B cell (primary cell): ENCODE results near the gene EXOC4. TPM values are rescaled to one million over a fixed set of nuclear protein-coding genes. Genes with fewer than 3 reads are reported as not detected.

Source experiments
- ATAC-seq: fragments of 200-7000 bp; cut with Tn5 transposase; one replicate; pipeline ENCODE4 v1.10.0; 2021; ENCODE audit warnings: low read depth, mild to moderate bottlenecking, moderate number of reproducible peaks, moderate library complexity
- CTCF ChIA-PET: fragments of 350-600 bp; sonication (Branson Sonifier 250); formaldehyde crosslinking; loops from one replicate; lab custom pipeline; 2021; ENCODE audit warnings: antibody characterized with exemption, inconsistent platforms; lab: Charles Lee
- POLR2A ChIA-PET: fragments of 350-600 bp; sonication (Branson Sonifier 250); formaldehyde crosslinking; loops from one replicate; lab custom pipeline; 2021; ENCODE audit warnings: antibody characterized with exemption; lab: Charles Lee
- DNase-seq: peaks from one replicate; pipeline ENCODE4 v3.0.0; 2013
- H2AFZ ChIP-seq: 2 replicates; pipeline ENCODE4 v1.6.1; 2012; ENCODE audit warnings: mild to moderate bottlenecking, low read depth, low read length; ENCODE audit not compliant: insufficient read depth, poor library complexity, severe bottlenecking
- H3K27ac ChIP-seq, 2 donors: 1 replicate in 1 of 2; 2 replicates in 1 of 2; pipeline ENCODE4 v1.5.1; 2012 to 2013; ENCODE audit warnings: low read length in 2 of 2, mild to moderate bottlenecking in 2 of 2, moderate library complexity in 1 of 2
- H3K27me3 ChIP-seq, 4 experiments: fragments of 200-600 bp in 1 of 4; sonication (generic) in 1 of 4; replicated peaks in 1 of 4; 1 replicate in 2 of 4; 2 replicates in 2 of 4; pipeline versions ENCODE4 v1.6.1 to v1.7.0; 2013 to 2016; ENCODE audit warnings: low read length in 3 of 4, mild to moderate bottlenecking in 2 of 4, mixed read lengths in 1 of 4, moderate library complexity in 1 of 4; ENCODE audit not compliant: insufficient read depth in 4 of 4, control insufficient read depth in 3 of 4; ENCODE audit errors: control extremely low read depth in 1 of 4
- H3K36me3 ChIP-seq, 2 experiments: replicated peaks in 1 of 2; 1 replicate in 1 of 2; 2 replicates in 1 of 2; pipeline versions ENCODE4 v1.6.1 to v1.7.1; 2013; ENCODE audit warnings: low read length in 1 of 2; ENCODE audit not compliant: insufficient read depth in 2 of 2, control insufficient read depth in 1 of 2; ENCODE audit errors: control extremely low read depth in 1 of 2, extremely low read depth in 1 of 2
- H3K4me1 ChIP-seq, 2 donors: fragments of 200-600 bp in 1 of 2; sonication (generic) in 1 of 2; 1 replicate in 1 of 2; 2 replicates in 1 of 2; pipeline versions ENCODE4 v1.5.1 to v1.6.1; 2013 to 2017; ENCODE audit warnings: low read length in 2 of 2; ENCODE audit not compliant: control insufficient read depth in 2 of 2, insufficient read depth in 2 of 2
- H3K4me2 ChIP-seq: replicated peaks from 2 replicates; pipeline ENCODE3; 2012; ENCODE audit warnings: mild to moderate bottlenecking, low read depth, low read length; ENCODE audit not compliant: poor library complexity, severe bottlenecking
- H3K4me3 ChIP-seq, 5 experiments: fragments of 200-600 bp in 1 of 5; sonication (generic) in 1 of 5; 1 replicate in 3 of 5; 2 replicates in 2 of 5; pipeline versions ENCODE4 v1.5.1 to v1.7.0; 2011 to 2016; ENCODE audit warnings: low read length in 4 of 5, mild to moderate bottlenecking in 4 of 5, low read depth in 2 of 5, control low read depth in 1 of 5, moderate library complexity in 1 of 5; ENCODE audit not compliant: insufficient read depth in 1 of 5; ENCODE audit errors: control extremely low read depth in 1 of 5, extremely low read depth in 1 of 5
- H3K79me2 ChIP-seq: fragments of 200-600 bp; sonication (generic); one replicate; pipeline ENCODE4 v1.6.0; 2016; ENCODE audit warnings: low read length; ENCODE audit not compliant: control insufficient read depth, insufficient read depth
- H3K9ac ChIP-seq: fragments of 200-600 bp; sonication (generic); 2 replicates; pipeline ENCODE4 v1.6.1; 2017; ENCODE audit warnings: mild to moderate bottlenecking, low read length, moderate library complexity
- H3K9me3 ChIP-seq, 3 donors: one replicate each; pipeline versions ENCODE4 v1.6.1 to v1.7.1; 2013; ENCODE audit warnings: low read length in 2 of 3; ENCODE audit not compliant: control insufficient read depth in 2 of 3, insufficient read depth in 1 of 3; ENCODE audit errors: control extremely low read depth in 1 of 3
- H4K20me1 ChIP-seq: 2 replicates; pipeline ENCODE4 v1.6.0; 2012; ENCODE audit warnings: mild to moderate bottlenecking, low read length; ENCODE audit not compliant: insufficient read depth, control insufficient read depth, poor library complexity, severe bottlenecking
- H3K27ac Mint-ChIP-seq: one replicate; pipeline ENCODE4 v1.8.0; 2021; ENCODE audit warnings: mixed read lengths
- H3K27me3 Mint-ChIP-seq: one replicate; pipeline ENCODE4 v1.8.0; 2021; ENCODE audit warnings: mixed read lengths
- H3K4me1 Mint-ChIP-seq: one replicate; pipeline ENCODE4 v1.8.0; 2021; ENCODE audit warnings: mixed read lengths
- H3K4me3 Mint-ChIP-seq: one replicate; pipeline ENCODE4 v1.8.0; 2021; ENCODE audit warnings: mixed read lengths
- H3K9me3 Mint-ChIP-seq: one replicate; pipeline ENCODE4 v1.8.0; 2022; ENCODE audit warnings: mixed read lengths; ENCODE audit not compliant: insufficient read depth
- CTCF ChIP-seq: fragments of 200-600 bp; IDR thresholded peaks from one replicate; pipeline ENCODE4 v1.8.0; 2022; ENCODE audit warnings: antibody characterized with exemption, mild to moderate bottlenecking
- EZH2 ChIP-seq: IDR thresholded peaks from 2 replicates; pipeline ENCODE4 v1.6.1; 2012; ENCODE audit warnings: borderline replicate concordance, low read depth, mild to moderate bottlenecking, moderate library complexity, low read length; ENCODE audit not compliant: insufficient read depth, poor library complexity, severe bottlenecking
- WGBS: methylation state at CpG from one replicate; pipeline ENCODE4 v1.1.5; 2013; ENCODE audit warnings: missing lambda C conversion rate; ENCODE audit not compliant: insufficient coverage; 5-methylcytosine and 5-hydroxymethylcytosine counted together
- intact Hi-C: fragments of 100-400 bp; cut with micrococcal nuclease; formaldehyde crosslinking; loops from one replicate; pipeline ENCODE4 v1.10.0; 2022
- polyA plus RNA-seq: library from polyadenylated mRNA; depleted of rRNA; stranded (reverse); fragments of >200 nt; gene quantifications from 2 replicates; pipeline ENCODE4 v1.2.3, GENCODE V29; 2012
- total RNA-seq, 2 donors: library from RNA; stranded (reverse); fragments of 120-200 nt in 1 of 2; gene quantifications; 1 replicate in 1 of 2; 2 replicates in 1 of 2; pipeline versions ENCODE4 v1.2.3 to v1.2.4, GENCODE V29; 2013 to 2022

Gene EXOC4
- total and polyA plus RNA-seq, 2 donors (not counting 1 experiment from before 2014, with no cell fraction given), result 16.7 to 135 TPM

DNA sequence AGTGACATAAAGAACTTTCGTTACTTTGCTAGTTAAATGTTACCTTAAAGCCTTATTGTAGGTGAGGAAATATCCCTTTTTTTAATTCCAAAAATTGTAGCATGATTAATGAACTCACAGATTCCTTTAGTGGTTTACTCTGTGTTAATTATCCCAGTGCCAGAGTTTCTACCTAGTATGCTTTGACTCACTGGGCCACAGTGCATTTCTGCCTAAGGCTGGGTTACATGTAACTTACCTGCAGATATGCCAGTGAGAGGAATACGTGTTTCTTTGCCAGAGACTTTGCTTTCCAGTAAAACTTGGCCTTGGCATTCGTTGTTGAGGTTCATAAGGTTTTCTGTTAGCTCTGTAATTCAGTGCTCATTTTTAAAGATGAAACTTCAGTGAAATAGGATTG lies 493.4 kb downstream of the EXOC4 start:
- Mint-ChIP-seq H3K27me3 (no peaks in the 10 kb centered on the region), H3K4me1 (peaks cover 1% of the 10 kb centered on the region), H3K9me3 (no peaks in the 10 kb centered on the region), H3K4me3 (no peak overlapping the region), H3K27ac (no peak overlapping the region)
- ChIA-PET POLR2A (no interaction called here), CTCF (no interaction called here)
- Histone ChIP-seq H3K4me2 (no peak overlapping the region), H2AFZ (no peak overlapping the region), H4K20me1 (no peaks in the 10 kb centered on the region), H3K27ac (no peak overlapping the region), H3K79me2 (no peaks in the 10 kb centered on the region), H3K36me3 (no peaks in the 10 kb centered on the region), H3K4me3 (no peak overlapping the region), H3K4me1 (no peaks in the 10 kb centered on the region), H3K9ac (no peak overlapping the region), H3K27me3 (no peaks in the 10 kb centered on the region), H3K9me3 (no peaks in the 10 kb centered on the region)
- intact Hi-C loops, result no loop called here
- DNase-seq (no peak), ATAC-seq (no peak)
- 100% methylated on average over 2 of the region's 3 CpGs for WGBS
- TF ChIP-seq CTCF, result no peak
- TF ChIP-seq EZH2, result no peak

- WGBS, result no CpG with 5 or more reads among the region's 2 CpGs
- no peak for DNase-seq
Measured at GRCh38 chr7:133746847-133747246, 494.0 kb downstream of the EXOC4 start.

More at GRCh38 chr7:133746847-133747246, 494.0 kb downstream of the EXOC4 start:
- no peak overlapping the region for H3K4me3 Mint-ChIP-seq
- ChIA-PET POLR2A (no interaction called here), CTCF (no interaction called here)
- H3K27ac Mint-ChIP-seq, result no peak overlapping the region
- peaks cover 1% of the 10 kb centered on the region for H3K4me1 Mint-ChIP-seq
- Histone ChIP-seq H2AFZ (no peak overlapping the region), H3K4me3 (no peak overlapping the region), H4K20me1 (no peaks in the 10 kb centered on the region), H3K4me1 (no peaks in the 10 kb centered on the region), H3K79me2 (no peaks in the 10 kb centered on the region), H3K36me3 (no peaks in the 10 kb centered on the region), H3K4me2 (no peak overlapping the region), H3K9ac (no peak overlapping the region), H3K27ac (no peak overlapping the region), H3K9me3 (no peaks in the 10 kb centered on the region), H3K27me3 (no peaks in the 10 kb centered on the region)
- H3K27me3 Mint-ChIP-seq, result no peaks in the 10 kb centered on the region
- TF ChIP-seq EZH2 (no peak), CTCF (no peak)
- intact Hi-C loops, result no loop called here
- ATAC-seq, result no peak
- H3K9me3 Mint-ChIP-seq, result no peaks in the 10 kb centered on the region
